GM19324 (cell line): Measurements from ENCODE around the gene TELO2.

ENCODE experiments used
- ATAC-seq: cut with Tn5 transposase; IDR thresholded peaks from one replicate; pipeline ENCODE4 v1.9.1; 2021; ENCODE audit warnings: mild to moderate bottlenecking, moderate library complexity; ENCODE audit not compliant: unreplicated experiment, low FRiP score

TELO2 gene

GRCh38 chr16:1495889-1496262, 2.7 kb downstream of the TELO2 start:
- no peak for ATAC-seq

DNA sequence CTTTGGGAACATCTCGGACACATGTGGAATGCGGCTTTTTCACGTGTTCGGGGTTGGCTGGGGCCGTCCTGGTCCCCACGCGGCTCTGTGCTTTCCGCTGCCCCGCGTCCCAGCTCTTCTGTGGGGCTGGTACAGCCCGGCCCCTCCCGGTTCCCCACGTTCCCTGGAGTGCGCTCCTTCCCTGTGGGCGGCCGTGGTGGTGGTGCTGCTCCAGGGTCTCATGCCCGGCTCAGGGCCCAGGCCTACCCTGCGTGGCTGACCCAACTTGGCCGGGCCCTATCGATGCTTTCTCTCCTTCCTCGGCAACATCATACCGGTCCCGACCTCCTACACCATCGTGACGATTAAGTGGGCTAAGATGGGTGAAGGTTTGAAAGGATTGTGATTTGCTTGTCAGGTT, 3.3 kb downstream of the TELO2 start:
- no peak for ATAC-seq

- ATAC-seq, result no peak
Observed at GRCh38 chr16:1497014-1497598, 3.9 kb downstream of the TELO2 start.

DNA sequence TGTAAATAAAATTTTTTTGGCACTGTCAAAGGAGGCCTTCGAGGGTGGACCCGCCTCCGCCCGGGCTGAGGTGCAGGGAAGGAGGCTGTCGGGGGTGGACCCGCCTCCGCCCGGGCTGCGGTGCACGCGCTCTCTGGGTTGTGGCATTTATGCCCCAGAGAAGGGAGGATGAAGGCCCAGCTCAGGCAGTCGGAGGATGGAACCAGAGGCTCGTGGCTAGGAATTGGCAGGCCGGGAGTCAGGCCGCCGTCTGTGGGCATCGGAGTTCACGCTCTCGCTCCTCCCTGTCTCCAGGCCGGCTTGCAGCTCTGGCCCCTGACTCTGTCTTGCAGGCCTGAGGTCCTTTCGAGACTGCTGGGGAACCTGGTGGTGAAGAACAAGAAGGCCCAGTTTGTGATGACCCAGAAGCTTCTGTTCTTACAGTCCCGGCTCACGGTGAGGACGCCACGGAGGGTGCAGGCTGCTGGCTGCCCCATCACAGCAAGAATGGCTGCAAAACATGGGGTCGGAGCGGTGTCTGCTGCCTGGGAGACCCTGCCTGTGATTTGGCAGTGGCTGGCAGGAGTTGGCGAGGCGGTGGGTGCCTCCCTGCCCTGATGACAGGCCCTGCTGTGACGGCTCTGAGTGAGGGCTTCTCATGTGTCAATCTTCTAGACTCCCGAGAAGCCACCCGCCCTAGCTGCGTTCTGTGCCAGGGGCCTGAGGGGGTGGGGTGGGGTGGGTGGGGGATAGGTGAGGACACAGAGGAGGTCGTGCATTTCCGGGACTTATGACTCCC, 5.9 kb downstream of the TELO2 start:
- no peak for ATAC-seq

DNA sequence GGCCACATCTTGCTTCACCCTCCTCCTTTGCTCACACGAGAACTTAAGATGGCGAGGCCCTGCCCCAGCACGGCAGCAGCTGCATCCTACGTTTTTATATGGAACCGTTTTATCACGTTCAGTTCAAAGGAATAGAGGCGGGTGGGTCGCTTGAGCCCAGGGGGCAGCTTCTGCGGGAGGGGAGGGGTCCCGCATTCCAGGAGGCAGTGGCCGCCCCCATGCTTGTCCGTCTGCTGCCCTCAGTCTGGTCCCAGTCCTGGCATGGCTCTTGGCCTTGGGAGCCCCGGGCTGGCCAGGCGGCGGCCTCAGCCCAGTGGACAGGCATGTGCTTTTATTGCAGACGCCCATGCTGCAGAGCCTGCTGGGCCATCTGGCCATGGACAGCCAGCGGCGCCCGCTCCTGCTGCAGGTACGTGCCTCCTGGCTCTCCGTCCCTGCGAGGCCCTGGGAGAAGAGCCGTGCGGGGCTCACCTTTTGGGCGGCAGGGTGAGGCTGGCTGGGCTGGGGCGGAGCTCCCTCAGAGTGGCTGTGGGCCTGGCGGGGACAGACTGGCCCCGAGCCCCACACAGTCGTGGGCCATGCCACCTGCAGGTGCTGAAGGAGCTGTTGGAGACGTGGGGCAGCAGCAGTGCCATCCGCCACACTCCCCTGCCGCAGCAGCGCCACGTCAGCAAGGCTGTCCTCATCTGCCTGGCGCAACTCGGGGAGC, 6.8 kb downstream of the TELO2 start:
- no peak for ATAC-seq

DNA sequence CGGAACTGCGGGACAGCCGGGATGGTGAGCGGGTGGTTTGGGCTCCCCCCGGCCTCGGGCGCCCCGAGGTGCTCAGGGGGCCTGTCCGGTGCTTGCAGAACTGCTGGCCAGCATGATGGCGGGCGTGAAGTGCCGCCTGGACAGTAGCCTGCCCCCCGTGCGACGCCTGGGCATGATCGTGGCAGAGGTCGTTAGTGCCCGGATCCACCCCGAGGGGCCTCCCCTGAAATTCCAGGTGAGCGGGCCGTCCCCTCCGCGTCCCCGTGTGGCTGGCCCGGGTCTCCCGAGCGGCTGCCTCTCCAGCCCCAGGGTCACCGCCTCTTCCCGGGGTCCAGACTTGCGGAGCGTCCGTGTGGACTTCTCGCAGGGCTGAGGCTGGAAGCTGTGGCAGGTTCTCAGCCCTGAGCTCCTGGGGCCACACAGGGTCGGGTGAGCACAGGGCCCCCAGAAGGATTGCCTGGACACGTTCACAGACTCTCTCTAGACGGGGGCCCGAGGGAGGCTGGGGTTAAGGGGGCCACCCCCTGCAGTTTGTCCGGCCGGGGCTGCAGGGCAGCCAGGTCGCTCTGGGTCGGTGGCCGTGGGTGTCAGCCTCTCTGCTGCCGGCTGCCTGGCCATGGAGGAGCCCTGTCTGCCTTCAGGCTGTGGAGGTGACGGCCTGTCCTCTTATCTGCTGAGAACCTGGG, 7.4 kb downstream of the TELO2 start:
- ATAC-seq, result no peak

- no peak for ATAC-seq
Observed at GRCh38 chr16:1501630-1502029, 8.5 kb downstream of the TELO2 start.

- no peak for ATAC-seq
Observed at GRCh38 chr16:1502092-1503004, 9.2 kb downstream of the TELO2 start.

- no peak for ATAC-seq
Observed at GRCh38 chr16:1503110-1503955, 10.2 kb downstream of the TELO2 start.

- ATAC-seq, result no peak
Observed at GRCh38 chr16:1505073-1505844, 12.1 kb downstream of the TELO2 start.

DNA sequence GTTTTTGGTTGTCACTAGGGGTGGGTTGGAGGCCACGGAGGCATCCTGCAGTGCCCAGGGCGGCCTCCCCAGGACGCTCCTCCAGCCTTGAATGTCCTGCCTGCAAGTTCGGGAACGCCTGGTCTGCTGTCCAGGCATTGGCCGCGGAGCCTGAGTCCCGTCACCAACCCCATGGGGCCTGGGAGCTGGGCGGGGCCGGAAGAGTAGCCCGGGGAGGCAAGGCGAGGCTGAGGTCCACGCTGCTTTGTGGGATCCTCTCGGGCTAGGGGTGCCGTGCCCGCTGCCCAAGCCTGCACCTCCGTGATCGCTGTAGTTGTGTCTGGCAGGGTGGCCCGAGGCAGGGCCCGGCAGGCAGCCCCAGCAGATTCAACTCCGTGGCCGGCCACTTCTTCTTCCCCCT, 12.8 kb downstream of the TELO2 start:
- no peak for ATAC-seq

DNA sequence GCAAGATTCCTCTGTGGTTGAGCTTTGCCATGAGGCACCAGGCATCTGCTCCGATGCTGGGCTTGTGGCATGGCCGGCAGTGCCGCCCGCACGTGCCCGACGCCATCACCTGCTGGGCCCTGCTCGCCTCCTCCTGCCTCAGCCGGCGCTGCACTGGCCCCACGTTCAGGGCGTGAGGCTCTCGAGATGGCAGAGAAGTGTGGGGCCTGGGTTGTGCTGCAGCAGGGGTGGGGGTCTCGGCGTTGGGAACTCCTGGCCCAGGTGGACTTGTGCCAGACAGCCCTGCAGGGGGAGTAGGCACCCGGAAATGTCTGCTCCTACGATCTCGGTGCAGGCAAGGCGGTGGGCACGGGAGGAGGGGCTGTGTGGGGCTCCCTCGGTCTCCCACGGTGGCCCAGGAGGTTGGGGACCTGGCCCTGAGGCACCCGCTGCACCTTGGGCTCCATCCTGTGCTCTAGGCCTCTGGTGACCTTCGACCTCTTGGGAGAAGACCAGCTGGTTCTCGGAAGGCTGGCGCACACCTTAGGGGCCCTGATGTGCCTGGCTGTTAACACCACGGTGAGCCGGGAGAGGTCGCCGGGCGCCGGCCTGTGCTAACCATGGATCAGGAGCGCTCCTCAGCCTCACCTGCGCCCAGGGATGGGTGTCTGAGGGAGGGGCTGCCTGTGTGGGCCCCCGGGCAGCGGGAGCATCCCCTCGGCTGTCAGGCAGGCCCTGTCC, 13.5 kb downstream of the TELO2 start:
- no peak for ATAC-seq

GRCh38 chr16:1508494-1509187, 15.5 kb downstream of the TELO2 start:
- no peak for ATAC-seq

- ATAC-seq, result no peak
Observed at GRCh38 chr16:1509307-1510221, 16.4 kb downstream of the TELO2 start.

GRCh38 chr16:1510272-1510671, 17.1 kb downstream of the TELO2 start:
- ATAC-seq, result no peak

DNA sequence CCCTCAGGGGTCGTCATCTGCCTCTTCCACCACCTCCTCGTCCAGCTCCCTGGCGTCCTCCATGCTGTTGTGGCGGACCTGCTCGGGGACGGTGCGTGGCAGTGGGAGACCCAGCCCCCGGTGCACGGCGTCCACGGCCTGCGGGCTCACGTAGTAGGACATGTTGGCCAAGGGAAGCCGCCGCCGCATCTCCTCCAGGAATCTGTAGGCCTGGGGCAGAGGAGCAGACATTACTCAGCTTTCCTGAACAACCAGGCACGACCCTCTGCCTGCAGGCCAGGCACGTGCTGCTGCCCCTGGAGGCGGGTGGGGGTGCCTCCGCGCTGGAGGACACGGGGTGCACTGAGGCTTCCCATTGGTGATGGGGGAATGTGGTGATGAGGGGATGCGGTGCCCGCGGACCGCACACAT, 17.8 kb downstream of the TELO2 start:
- ATAC-seq, result no peak
